Measurements from ENCODE around the gene MICOS13.

MICOS13 gene

GRCh38 chr19:5645409-5645808 is 34.9 kb downstream of the MICOS13 start:
- TF ChIP-seq EZH2phosphoT487 (IDR thresholded peaks at IDR 0.05; ENCODE audit: borderline replicate concordance) (no peak), CTCF (conservative IDR thresholded peaks at IDR 0.05; ENCODE audit: low read length) (no peak)
- H3K4me1 ChIP-seq (ENCODE audit: insufficient read depth, low read length, poor library complexity, severe bottlenecking) = no peaks in the 10 kb centered on the region
- H3K9me2 ChIP-seq (replicated peaks; ENCODE audit: low read depth, low read length) = no peaks in the 10 kb centered on the region
- H3F3A ChIP-seq (ENCODE audit: low read depth) = no peaks in the 10 kb centered on the region
- H3K4me2 ChIP-seq (ENCODE audit: low read depth, low read length, poor library complexity, severe bottlenecking) = no peak overlapping the region
- H3K27me3 ChIP-seq (ENCODE audit: insufficient read depth, low read length, poor library complexity, severe bottlenecking) = no peaks in the 10 kb centered on the region
- H3K36me3 ChIP-seq (ENCODE audit: insufficient read depth, low read length) = peaks cover 88% of the 10 kb centered on the region
- no peaks in the 10 kb centered on the region for H3K9me3 ChIP-seq (ENCODE audit: insufficient read depth, low read depth, low read length)
- H3K79me2 ChIP-seq (ENCODE audit: insufficient read depth, low read length) = peaks cover 62% of the 10 kb centered on the region
- H3K4me3 ChIP-seq (ENCODE audit: low read length, poor library complexity, severe bottlenecking) = no peak overlapping the region
- H2AFZ ChIP-seq (ENCODE audit: low read length) = no peak overlapping the region
- H4K20me1 ChIP-seq (ENCODE audit: insufficient read depth, low read length, poor library complexity, severe bottlenecking) = peaks cover 72% of the 10 kb centered on the region
- H3K9ac ChIP-seq (ENCODE audit: low read depth, low read length, poor library complexity, severe bottlenecking) = no peak overlapping the region

GRCh38 chr19:5644037-5644436 is 36.3 kb downstream of the MICOS13 start:
- Histone ChIP-seq H3K9me2 (replicated peaks; ENCODE audit: low read depth, low read length) (no peaks in the 10 kb centered on the region), H3K9ac (ENCODE audit: low read depth, low read length, poor library complexity, severe bottlenecking) (no peak overlapping the region), H3K4me3 (ENCODE audit: low read length, poor library complexity, severe bottlenecking) (no peak overlapping the region), H3K4me1 (ENCODE audit: insufficient read depth, low read length, poor library complexity, severe bottlenecking) (no peaks in the 10 kb centered on the region), H3K36me3 (ENCODE audit: insufficient read depth, low read length) (peaks cover 80% of the 10 kb centered on the region), H4K20me1 (ENCODE audit: insufficient read depth, low read length, poor library complexity, severe bottlenecking) (peaks cover 81% of the 10 kb centered on the region), H2AFZ (ENCODE audit: low read length) (no peak overlapping the region), H3K4me2 (ENCODE audit: low read depth, low read length, poor library complexity, severe bottlenecking) (no peak overlapping the region), H3K27me3 (ENCODE audit: insufficient read depth, low read length, poor library complexity, severe bottlenecking) (no peaks in the 10 kb centered on the region), H3K9me3 (ENCODE audit: insufficient read depth, low read depth, low read length) (no peaks in the 10 kb centered on the region), H3F3A (ENCODE audit: low read depth) (no peaks in the 10 kb centered on the region), H3K79me2 (ENCODE audit: insufficient read depth, low read length) (peaks cover 76% of the 10 kb centered on the region)
- no peak for TF ChIP-seq EZH2phosphoT487 (IDR thresholded peaks at IDR 0.05; ENCODE audit: borderline replicate concordance)
- TF ChIP-seq CTCF (conservative IDR thresholded peaks at IDR 0.05; ENCODE audit: low read length) = no peak

- no peak overlapping the region for H3K9ac ChIP-seq (ENCODE audit: low read depth, low read length, poor library complexity, severe bottlenecking)
- no peaks in the 10 kb centered on the region for H3K4me1 ChIP-seq (ENCODE audit: insufficient read depth, low read length, poor library complexity, severe bottlenecking)
- peaks cover 87% of the 10 kb centered on the region for H4K20me1 ChIP-seq (ENCODE audit: insufficient read depth, low read length, poor library complexity, severe bottlenecking)
- H3K27me3 ChIP-seq (ENCODE audit: insufficient read depth, low read length, poor library complexity, severe bottlenecking) = no peaks in the 10 kb centered on the region
- peaks cover 85% of the 10 kb centered on the region for H3K79me2 ChIP-seq (ENCODE audit: insufficient read depth, low read length)
- H3K9me3 ChIP-seq (ENCODE audit: insufficient read depth, low read depth, low read length) = no peaks in the 10 kb centered on the region
- H3K9me2 ChIP-seq (replicated peaks; ENCODE audit: low read depth, low read length) = no peaks in the 10 kb centered on the region
- no peak overlapping the region for H2AFZ ChIP-seq (ENCODE audit: low read length)
- H3K36me3 ChIP-seq (ENCODE audit: insufficient read depth, low read length) = peaks cover 78% of the 10 kb centered on the region
- H3K4me2 ChIP-seq (ENCODE audit: low read depth, low read length, poor library complexity, severe bottlenecking) = no peak overlapping the region
- H3K4me3 ChIP-seq (ENCODE audit: low read length, poor library complexity, severe bottlenecking) = no peak overlapping the region
- no peak for TF ChIP-seq EZH2phosphoT487 (IDR thresholded peaks at IDR 0.05; ENCODE audit: borderline replicate concordance)
- no peak for TF ChIP-seq CTCF (conservative IDR thresholded peaks at IDR 0.05; ENCODE audit: low read length)
- H3F3A ChIP-seq (ENCODE audit: low read depth) = no peaks in the 10 kb centered on the region
These were observed 37.3 kb downstream of the MICOS13 start for GRCh38 chr19:5643060-5643459.
